HG03045 (cell line): ENCODE results near the gene BBS1.

Experiments
- ATAC-seq: cut with Tn5 transposase; IDR thresholded peaks from one replicate; pipeline ENCODE4 v1.9.1; 2021; ENCODE audit warnings: mild to moderate bottlenecking, moderate library complexity; ENCODE audit not compliant: unreplicated experiment

Gene BBS1

GRCh38 chr11:66476841-66477251, 33.6 kb upstream of the BBS1 start:
- ATAC-seq = no peak

- no peak for ATAC-seq
Measured at GRCh38 chr11:66477263-66478201, 32.9 kb upstream of the BBS1 start.

GRCh38 chr11:66478729-66479393, 31.6 kb upstream of the BBS1 start:
- ATAC-seq = no peak

- ATAC-seq = no peak
Measured at GRCh38 chr11:66479394-66480116, 30.9 kb upstream of the BBS1 start.

- peak; percentile 90 for ATAC-seq
Measured at GRCh38 chr11:66480117-66480938, 30.1 kb upstream of the BBS1 start, which contains the start of gene DPP3. Gene DPP3 (plus strand): TSS chr11:66480434. CDS start chr11:66482201, 1,767 bp downstream.

DNA sequence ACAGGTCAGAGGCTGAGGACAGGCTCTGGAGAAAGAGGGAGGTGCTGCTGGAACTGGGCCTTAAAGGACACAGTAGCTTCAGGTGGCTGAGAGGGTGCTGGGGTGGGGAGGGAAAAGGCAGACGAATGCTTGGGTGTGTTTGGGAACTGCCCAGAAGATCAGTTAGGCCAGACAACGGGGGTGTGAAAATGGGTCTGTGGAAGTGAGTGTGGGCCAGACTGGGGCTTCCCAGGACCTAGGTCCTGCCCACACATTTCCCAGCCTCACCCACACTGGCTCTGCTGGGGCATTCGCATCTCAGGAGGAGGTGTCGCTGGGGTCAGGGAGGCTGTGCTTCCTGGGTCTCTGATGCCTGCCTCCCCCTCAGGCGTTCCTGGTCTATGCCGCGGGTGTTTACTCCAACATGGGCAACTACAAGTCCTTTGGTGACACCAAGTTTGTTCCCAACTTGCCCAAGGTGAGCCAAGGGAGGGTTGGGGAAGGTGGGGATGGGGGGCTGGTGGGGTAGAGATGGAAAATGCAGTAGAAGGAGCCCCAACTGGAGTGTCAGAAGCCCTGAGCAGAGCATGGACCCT, 25.5 kb upstream of the BBS1 start:
- no peak for ATAC-seq

DNA sequence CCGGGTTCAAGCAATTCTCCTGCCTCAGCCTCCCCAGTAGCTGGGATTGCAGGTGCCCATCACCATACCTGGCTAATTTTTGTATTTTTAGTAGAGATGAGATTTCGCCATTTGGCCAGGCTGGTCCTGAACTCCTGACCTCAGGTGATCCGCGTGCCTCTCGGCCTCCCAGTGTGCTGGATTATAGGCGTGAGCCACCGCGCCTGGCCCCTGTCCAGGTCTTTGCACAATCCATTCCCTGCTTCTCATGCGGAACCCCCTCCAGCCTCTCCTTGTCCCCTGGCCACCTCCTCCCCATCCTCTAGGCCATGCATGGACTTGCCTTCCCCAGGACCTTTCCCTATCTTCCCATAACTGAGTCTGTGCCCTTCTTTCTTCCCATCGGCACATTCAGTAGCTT, 21.5 kb upstream of the BBS1 start:
- no peak for ATAC-seq

- ATAC-seq = no peak
Measured at GRCh38 chr11:66489636-66490035, 20.8 kb upstream of the BBS1 start.

GRCh38 chr11:66491315-66491935, 19.0 kb upstream of the BBS1 start:
- ATAC-seq = no peak

DNA sequence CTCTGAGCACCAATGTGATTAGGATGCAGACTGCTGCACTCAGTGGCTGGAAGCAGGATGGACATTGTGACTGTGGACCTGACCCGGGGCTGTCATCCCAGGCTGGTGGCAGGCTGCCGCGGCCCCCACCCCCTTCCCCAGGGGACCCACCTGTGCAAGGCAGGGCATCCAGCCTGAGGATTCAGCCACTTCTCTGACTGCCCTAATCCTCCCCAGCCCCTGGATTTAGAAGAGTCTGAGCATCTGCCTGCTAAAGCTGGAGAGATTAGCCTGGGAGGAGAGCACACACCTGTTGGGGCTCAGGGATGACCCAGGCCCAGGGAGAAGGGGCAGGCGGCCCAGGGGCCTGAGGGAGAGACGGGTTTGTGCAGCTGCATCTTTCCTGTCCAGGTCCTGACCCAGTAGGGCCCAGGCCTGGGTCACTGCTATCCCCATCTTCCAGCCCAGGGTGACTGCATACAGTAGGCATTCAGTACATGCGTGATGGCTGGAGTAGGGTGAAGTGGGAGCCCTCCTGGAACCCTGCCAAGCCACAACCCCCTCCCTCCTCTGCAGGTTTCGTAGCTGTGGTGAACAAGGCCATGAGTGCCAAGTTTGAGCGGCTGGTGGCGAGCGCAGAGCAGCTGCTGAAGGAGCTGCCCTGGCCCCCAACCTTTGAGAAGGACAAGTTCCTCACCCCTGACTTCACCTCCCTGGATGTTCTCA, 18.1 kb upstream of the BBS1 start:
- no peak for ATAC-seq

- ATAC-seq = no peak
Measured at GRCh38 chr11:66493130-66493529, 17.3 kb upstream of the BBS1 start.

DNA sequence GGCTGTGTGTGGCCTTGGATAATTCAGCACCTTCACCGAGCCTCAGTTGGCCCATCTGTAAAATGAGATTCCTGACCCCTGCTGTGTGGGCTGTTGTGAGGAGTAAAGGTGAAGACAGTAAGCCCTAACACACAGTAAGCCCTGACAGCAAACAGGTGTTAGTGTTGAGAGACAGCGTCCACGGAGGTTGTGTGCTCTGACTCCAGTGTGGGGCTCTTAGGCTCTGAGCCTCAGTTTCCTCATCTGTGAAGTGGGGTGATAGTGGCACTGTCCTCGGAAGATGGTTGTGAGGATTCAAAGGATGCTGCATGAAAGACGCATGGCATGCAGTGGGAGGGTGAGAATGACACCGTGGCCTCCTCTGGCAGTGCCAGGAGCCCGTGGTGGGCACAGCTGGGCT, 16.0 kb upstream of the BBS1 start:
- ATAC-seq = no peak

GRCh38 chr11:66494935-66495334, 15.5 kb upstream of the BBS1 start:
- ATAC-seq = no peak

- ATAC-seq = no peak
Measured at GRCh38 chr11:66495401-66495854, 15.0 kb upstream of the BBS1 start.

DNA sequence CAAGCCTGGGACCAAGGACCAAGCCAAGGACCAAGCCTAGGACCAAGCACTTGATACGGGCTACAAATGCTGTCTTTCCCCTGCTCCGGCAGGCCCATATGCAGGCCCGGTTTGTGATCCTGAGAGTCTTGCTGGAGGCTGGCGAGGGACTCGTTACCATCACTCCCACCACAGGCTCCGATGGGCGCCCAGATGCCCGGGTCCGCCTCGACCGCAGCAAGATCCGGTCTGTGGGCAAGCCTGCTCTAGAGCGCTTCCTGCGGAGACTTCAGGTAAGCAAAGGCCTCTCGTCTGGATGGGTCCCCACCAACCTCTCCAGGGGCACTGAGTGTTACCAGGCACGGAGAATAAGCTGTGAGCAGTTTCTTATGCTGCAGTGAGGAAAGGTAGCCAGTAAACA, 13.2 kb upstream of the BBS1 start:
- ATAC-seq = no peak

DNA sequence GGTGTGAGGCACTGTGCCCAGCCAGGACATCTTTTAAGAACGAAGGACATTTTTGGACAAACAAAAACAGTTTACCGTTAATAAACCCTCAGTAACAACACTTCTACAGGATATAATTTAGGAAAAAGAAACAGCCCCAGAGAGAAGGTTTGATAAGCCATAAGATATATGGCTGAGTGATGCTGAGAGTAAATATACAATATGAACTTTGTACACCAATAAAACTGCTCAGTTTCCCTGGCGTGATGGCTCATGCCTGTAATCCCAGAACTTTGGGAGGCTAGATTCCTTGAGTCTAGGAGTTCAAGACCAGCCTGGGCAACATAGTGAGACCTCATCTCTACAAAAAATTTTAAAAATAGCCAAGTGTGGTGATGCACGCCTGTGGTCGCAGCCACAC, 11.9 kb upstream of the BBS1 start:
- ATAC-seq = no peak

- no peak for ATAC-seq
Measured at GRCh38 chr11:66505276-66505816, 5.1 kb upstream of the BBS1 start.

- no peak for ATAC-seq
Measured at GRCh38 chr11:66509131-66509561, 1.3 kb upstream of the BBS1 start.

- peak; percentile 12 for ATAC-seq
Measured at GRCh38 chr11:66510990-66511339, 530 bp downstream of the BBS1 start.
